Motor neuron (in vitro differentiated cells): ENCODE results near the gene TEDC1. TPM values are rescaled to one million over a fixed set of nuclear protein-coding genes. Genes with fewer than 3 reads are reported as not detected.
"Not testable (repeated sequence)": the region's sequence is repeated elsewhere in the genome, so short reads cannot be mapped to it uniquely, and the experiment has no call there.

ENCODE experiments used
- ATAC-seq, 8 experiments: fragments of 200-7000 bp; cut with Tn5 transposase; replicated peaks in 6 of 8; 2 replicates each; pipeline ENCODE4 v1.8.0; 2021; ENCODE audit warnings: mild to moderate bottlenecking in 8 of 8, moderate library complexity in 8 of 8
- H3K27ac ChIP-seq, 2 donors: fragments of 250-450 bp; sonication (Bioruptor Pico); 2 replicates each; pipeline ENCODE4 v1.9.0; 2021; ENCODE audit warnings: antibody characterized with exemption in 2 of 2, mild to moderate bottlenecking in 2 of 2, moderate library complexity in 1 of 2
- H3K4me1 ChIP-seq, 2 donors: fragments of 250-450 bp; sonication (Bioruptor Pico); replicated peaks in 1 of 2; 2 replicates each; pipeline ENCODE4 v1.6.1; 2021; ENCODE audit warnings: antibody characterized with exemption in 2 of 2, mild to moderate bottlenecking in 2 of 2, moderate library complexity in 1 of 2
- H3K4me3 ChIP-seq, 5 donors: fragments of 250-450 bp; sonication (Bioruptor Pico); 2 replicates each; pipeline ENCODE4 v1.9.0; 2021; ENCODE audit warnings: antibody characterized with exemption in 5 of 5, mild to moderate bottlenecking in 5 of 5, moderate library complexity in 4 of 5
- WGBS, 10 experiments: fragments of 450-650 bp; shearing (Covaris generic); methylation state at CpG; one replicate each; pipeline ENCODE4 v1.0.0; 2022; 5-methylcytosine and 5-hydroxymethylcytosine counted together
- in situ Hi-C, 9 experiments: fragments of 400-800 bp; cut with MboI; loops; one replicate each; pipeline ENCODE4 v1.15.0; 2021; ENCODE audit warnings: low sequenced_read_pairs in 9 of 9, low pct_unique_long_range_greater_than_20kb in 2 of 9; ENCODE audit not compliant: unreplicated experiment in 9 of 9
- total RNA-seq, 8 experiments: library from RNA; unstranded; fragments of 300-600 nt; gene quantifications; 2 replicates each; pipeline versions ENCODE4 v1.2.3 to v1.2.4, GENCODE V29; 2022

Gene TEDC1
- total RNA-seq, 8 experiments from 2014 or later: 3.4 to 12.5 (median 5.0) TPM

DNA sequence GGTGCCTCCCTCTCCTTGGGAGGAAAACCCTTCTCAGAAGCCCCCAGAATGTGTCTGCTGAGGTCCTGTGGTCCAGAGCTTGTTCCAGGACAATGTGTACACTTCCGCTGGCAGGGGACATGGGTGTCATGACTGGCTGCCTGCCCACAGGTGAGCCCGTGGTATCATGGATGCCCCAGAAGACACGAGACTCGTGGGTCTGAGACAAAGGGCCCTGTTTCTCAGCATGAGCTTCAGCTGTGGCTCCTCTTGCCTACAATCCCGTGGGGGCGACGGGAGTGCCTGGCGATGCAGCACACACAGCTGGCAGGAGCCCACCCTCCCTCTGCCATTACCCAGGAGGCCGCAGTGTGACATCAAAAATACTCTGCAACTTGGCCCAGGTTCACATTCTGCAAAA is 42.3 kb downstream of the TEDC1 start:
- Histone ChIP-seq H3K4me3 (no peak overlapping the region), H3K4me1 (peaks cover 0 to 4% of the 10 kb centered on the region in 2 donors), H3K27ac (no peak overlapping the region)
- in situ Hi-C loops: loop anchor here in 1 of 9 experiments (25.0 kb wide), 1 partner anchor 479 kb away; no protein-coding TSS in a partner anchor
- WGBS, 10 experiments: 46 to 68% (median 56%) methylated on average over 6 to 8 of the region's 9 CpGs; no CpG with 5 or more reads in 7 of the 10 experiments
- no peak for ATAC-seq

GRCh38 chr14:105533811-105534498 is 42.9 kb downstream of the TEDC1 start:
- Histone ChIP-seq H3K27ac (no peak overlapping the region), H3K4me3 (no peak overlapping the region), H3K4me1 (no peaks in the 10 kb centered on the region)
- 31 to 83% (median 46%) methylated on average over 1 to 18 of the region's 21 CpGs; no CpG with 5 or more reads in 1 of the 10 experiments for WGBS, 10 experiments
- in situ Hi-C loops: loop anchor here in 1 of 9 experiments (25.0 kb wide), 1 partner anchor 478 kb away; no protein-coding TSS in a partner anchor
- no peak for ATAC-seq

GRCh38 chr14:105534586-105534985 is 43.5 kb downstream of the TEDC1 start:
- no peak for ATAC-seq
- Histone ChIP-seq H3K4me1 (no peaks in the 10 kb centered on the region), H3K27ac (no peak overlapping the region), H3K4me3 (no peak overlapping the region)
- 40% methylated on average over 1 of the region's 13 CpGs; no CpG with 5 or more reads in 9 of the 10 experiments for WGBS, 10 experiments
- in situ Hi-C loops: loop anchor here in 1 of 9 experiments (25.0 kb wide), 1 partner anchor 478 kb away; no protein-coding TSS in a partner anchor

GRCh38 chr14:105536051-105536450 is 45.0 kb downstream of the TEDC1 start:
- Histone ChIP-seq H3K4me1 (no peaks in the 10 kb centered on the region), H3K4me3 (no peak overlapping the region), H3K27ac (no peak overlapping the region)
- in situ Hi-C loops: loop anchor here in 1 of 9 experiments (25.0 kb wide), 1 partner anchor 476 kb away; no protein-coding TSS in a partner anchor
- WGBS, 10 experiments: 55 to 100% (median 73%) methylated on average over 1 to 3 of the region's 7 CpGs; no CpG with 5 or more reads in 4 of the 10 experiments
- no peak for ATAC-seq

DNA sequence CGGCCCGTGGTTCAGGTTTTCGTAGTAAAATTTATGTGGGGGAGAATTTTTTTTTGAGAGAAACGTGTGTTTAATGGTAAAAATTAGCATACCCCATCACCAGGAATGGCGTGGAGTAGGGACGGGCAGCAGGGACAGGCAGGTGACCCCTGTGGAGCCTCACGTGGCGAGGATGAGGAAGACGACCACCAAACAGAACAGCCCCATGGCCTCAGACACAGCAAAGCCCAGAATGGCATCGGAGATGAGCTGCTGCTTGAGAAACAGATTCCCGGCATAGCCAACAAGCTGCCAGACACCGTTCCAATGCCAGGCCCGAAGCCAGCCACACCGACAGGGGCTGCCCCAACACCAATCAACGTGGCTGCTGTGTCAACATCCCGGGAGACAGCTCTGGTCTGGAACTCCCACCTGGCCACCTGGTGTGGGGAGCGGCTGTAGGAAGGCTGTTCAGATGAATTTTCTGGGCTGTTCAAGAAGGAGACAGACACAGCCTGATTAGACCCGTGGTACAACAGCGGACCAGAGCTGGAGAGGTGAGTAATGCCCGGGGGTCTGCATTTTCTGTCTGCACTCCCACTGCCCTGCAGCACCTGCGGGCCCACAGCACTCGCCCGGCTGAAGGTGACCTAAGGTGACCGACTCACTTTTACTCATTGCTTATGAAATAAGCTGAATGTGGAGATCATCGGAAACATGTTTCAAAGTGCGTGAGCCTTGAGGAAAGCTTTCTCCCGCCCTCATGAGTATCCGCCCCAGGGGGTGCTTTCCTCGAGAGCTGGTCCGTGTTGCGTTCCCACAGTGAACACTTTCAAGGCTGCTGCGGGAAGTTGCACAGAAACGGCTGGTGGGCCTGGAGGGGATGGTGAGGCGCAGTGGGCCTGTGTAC is 45.9 kb downstream of the TEDC1 start:
- no peak for ATAC-seq
- 27 to 80% (median 58%) methylated on average over 1 to 29 of the region's 34 CpGs; no CpG with 5 or more reads in 1 of the 10 experiments for WGBS, 10 experiments
- Histone ChIP-seq H3K27ac (no peak overlapping the region), H3K4me3 (no peak overlapping the region), H3K4me1 (no peaks in the 10 kb centered on the region)
- in situ Hi-C loops: loop anchor here in 1 of 9 experiments (25.0 kb wide), 1 partner anchor 475 kb away; no protein-coding TSS in a partner anchor

DNA sequence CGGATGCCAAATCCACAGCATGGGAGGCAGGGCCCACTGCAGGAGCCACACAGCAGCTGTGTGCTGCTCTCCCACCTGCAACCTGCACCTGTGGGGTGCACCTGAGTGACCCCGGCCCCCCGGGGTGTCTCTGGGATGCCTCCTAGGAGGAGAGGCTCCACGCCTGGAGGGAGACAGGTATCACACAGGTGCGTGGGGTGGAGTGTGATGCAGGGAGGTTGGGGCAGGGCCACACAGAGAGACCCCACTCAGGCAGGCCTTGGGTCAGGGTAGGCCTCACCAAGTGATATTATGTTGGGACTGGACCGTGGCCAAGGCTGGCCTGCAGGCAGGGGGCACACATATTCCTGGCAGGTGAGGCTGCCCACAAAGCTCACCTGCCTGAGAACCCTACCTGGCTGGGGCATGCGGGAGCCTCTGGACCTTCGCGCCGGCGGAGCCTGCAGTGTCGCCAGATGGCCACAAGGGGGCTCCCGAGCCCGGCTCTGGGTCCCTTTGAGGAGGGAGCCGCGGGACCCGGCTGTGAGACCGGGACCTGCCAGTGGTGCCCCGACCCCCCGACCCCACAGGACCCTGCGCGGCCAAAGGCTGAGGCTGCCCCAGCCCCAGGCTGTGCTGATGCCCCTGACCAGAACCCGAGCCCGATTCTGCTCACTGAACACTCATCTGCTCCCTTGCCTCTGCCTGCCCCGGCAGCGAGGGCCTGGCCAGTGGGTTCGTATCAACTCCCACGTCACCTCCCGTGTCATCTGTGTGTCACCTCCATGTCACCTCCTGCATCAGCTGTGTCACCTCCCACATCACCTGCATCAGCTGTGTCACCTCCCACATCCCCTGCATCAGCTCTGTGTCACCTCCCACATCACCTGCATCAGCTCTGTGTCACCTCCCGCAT is 46.8 kb downstream of the TEDC1 start:
- H3K27ac ChIP-seq: no peak overlapping the region
- in situ Hi-C loops: loop anchor here in 1 of 9 experiments (25.0 kb wide), 1 partner anchor 474 kb away; no protein-coding TSS in a partner anchor
- 0 to 80% (median 20%) methylated on average over 1 to 7 of the region's 30 CpGs; no CpG with 5 or more reads in 3 of the 10 experiments for WGBS, 10 experiments
- no peak overlapping the region for H3K4me3 ChIP-seq
- peak; percentile 36 to 91 (median 78) for ATAC-seq
- no peaks in the 10 kb centered on the region for H3K4me1 ChIP-seq

DNA sequence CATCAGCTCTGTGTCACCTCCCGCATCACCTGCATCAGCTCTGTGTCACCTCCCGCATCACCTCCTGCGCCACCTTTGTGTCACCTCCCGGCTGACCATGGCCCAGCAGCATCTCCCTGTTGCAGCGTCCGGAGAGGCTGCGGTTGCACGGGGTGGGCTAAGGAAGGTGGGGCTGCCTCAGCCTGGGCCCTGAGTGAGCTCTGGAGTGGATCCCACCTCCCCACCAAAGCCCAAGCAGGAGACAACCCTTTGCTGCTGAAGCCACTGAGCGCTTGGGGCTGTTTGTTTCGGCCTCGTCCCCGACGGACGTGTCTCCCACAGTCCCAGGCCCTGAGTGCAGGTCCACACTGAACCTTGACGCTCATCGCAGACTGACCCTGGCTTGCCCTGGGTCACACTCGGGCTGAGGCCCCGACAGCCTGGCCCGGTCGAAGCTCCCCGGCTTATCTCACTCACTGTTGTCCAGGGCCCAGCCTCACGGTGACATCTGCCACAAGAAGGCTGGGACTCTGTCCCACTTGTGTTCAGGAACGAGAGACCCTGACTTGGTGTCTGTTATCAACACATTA is 47.5 kb downstream of the TEDC1 start:
- ATAC-seq: peak in 1 of 8 experiments; percentile 8
- Histone ChIP-seq H3K4me3 (no peak overlapping the region), H3K27ac (no peak overlapping the region), H3K4me1 (no peaks in the 10 kb centered on the region)
- WGBS, 10 experiments: 20 to 100% (median 80%) methylated on average over 1 to 11 of the region's 23 CpGs; no CpG with 5 or more reads in 4 of the 10 experiments
- in situ Hi-C loops: loop anchor here in 1 of 9 experiments (25.0 kb wide), 1 partner anchor 474 kb away; no protein-coding TSS in a partner anchor

- no peak for ATAC-seq
Measured at GRCh38 chr14:105540811-105541210, 49.8 kb downstream of the TEDC1 start.

GRCh38 chr14:105541218-105541875 is 50.3 kb downstream of the TEDC1 start:
- 21 to 85% (median 62%) methylated on average over 1 to 9 of the region's 19 CpGs for WGBS, 10 experiments
- Histone ChIP-seq H3K4me1 (no peaks in the 10 kb centered on the region), H3K4me3 (no peak overlapping the region), H3K27ac (no peak overlapping the region)
- in situ Hi-C loops: loop anchor here in 1 of 9 experiments (25.0 kb wide), 1 partner anchor 471 kb away; no protein-coding TSS in a partner anchor
- ATAC-seq: no peak

More at GRCh38 chr14:105540811-105541210, 49.8 kb downstream of the TEDC1 start:
- H3K27ac ChIP-seq: no peak overlapping the region
- H3K4me1 ChIP-seq: no peaks in the 10 kb centered on the region
- 0 to 80% (median 36%) methylated on average over 1 to 4 of the region's 9 CpGs; no CpG with 5 or more reads in 4 of the 10 experiments for WGBS, 10 experiments
- no peak overlapping the region for H3K4me3 ChIP-seq
- in situ Hi-C loops: loop anchor here in 1 of 9 experiments (25.0 kb wide), 1 partner anchor 471 kb away; no protein-coding TSS in a partner anchor

GRCh38 chr14:105545676-105546075 is 54.6 kb downstream of the TEDC1 start:
- WGBS, 10 experiments: no CpG with 5 or more reads among the region's 1 CpG
- not testable (repeated sequence) for H3K4me3 ChIP-seq, H3K4me1 ChIP-seq, H3K27ac ChIP-seq, ATAC-seq
- in situ Hi-C loops: loop anchor here in 1 of 9 experiments (25.0 kb wide), 1 partner anchor 467 kb away; no protein-coding TSS in a partner anchor

DNA sequence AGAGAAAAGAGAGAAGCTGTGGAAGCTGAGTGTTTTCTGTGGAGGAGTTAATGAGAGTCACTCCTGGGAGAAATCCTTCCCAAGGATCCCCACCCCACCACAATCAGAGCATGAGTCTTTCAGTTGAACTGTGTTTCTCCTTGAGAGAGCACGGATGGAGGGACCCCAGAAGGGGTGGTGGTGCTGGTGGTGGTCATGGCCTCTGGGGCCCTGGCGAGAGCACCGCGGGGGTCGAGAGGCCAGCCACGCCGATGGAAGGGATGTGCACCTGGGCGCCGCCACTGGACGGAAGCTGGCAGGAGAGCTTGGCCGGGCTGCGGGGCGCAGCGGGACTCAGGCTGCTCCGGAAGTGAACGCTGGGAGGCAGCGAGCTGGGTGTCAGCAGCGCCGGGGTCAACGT is 55.4 kb downstream of the TEDC1 start:
- in situ Hi-C loops: loop anchor here in 1 of 9 experiments (25.0 kb wide), 1 partner anchor 466 kb away; no protein-coding TSS in a partner anchor
- H3K4me3 ChIP-seq, H3K4me1 ChIP-seq, H3K27ac ChIP-seq, ATAC-seq: not testable (repeated sequence)
- no CpG with 5 or more reads among the region's 20 CpGs for WGBS, 10 experiments
